Lung (tissue), 12 donors: ENCODE measurements around the gene RTKN2. TPM values are rescaled to one million over a fixed set of nuclear protein-coding genes. Genes with fewer than 3 reads are reported as not detected.

Source experiments
- ATAC-seq: fragments of 200-7000 bp; cut with Tn5 transposase; one replicate; pipeline ENCODE4 v1.9.1; 2020; ENCODE audit warnings: moderate number of reproducible peaks; ENCODE audit not compliant: insufficient read depth, low FRiP score
- DNase-seq, 3 donors: peaks; one replicate each; pipeline ENCODE4 v3.0.0-alpha.2; 2013 to 2017
- H3K27ac ChIP-seq, 2 donors: one replicate each; pipeline ENCODE4 v1.5.1; 2013; ENCODE audit warnings: mild to moderate bottlenecking in 2 of 2, moderate library complexity in 2 of 2, control low read depth in 1 of 2, inconsistent platforms in 1 of 2, low read depth in 1 of 2, low read length in 1 of 2
- H3K27me3 ChIP-seq, 3 donors: one replicate each; pipeline ENCODE4 v1.5.1; 2013; ENCODE audit warnings: low read length in 2 of 3; ENCODE audit not compliant: control insufficient read depth in 3 of 3, insufficient read depth in 3 of 3
- H3K36me3 ChIP-seq, 4 donors: one replicate each; pipeline ENCODE4 v1.5.1; 2013; ENCODE audit warnings: low read length in 4 of 4, mild to moderate bottlenecking in 1 of 4, moderate library complexity in 1 of 4; ENCODE audit not compliant: control insufficient read depth in 4 of 4, insufficient read depth in 4 of 4
- H3K4me1 ChIP-seq, 5 donors: one replicate each; pipeline ENCODE4 v1.5.1; 2013; ENCODE audit warnings: low read length in 5 of 5, mild to moderate bottlenecking in 2 of 5, moderate library complexity in 1 of 5; ENCODE audit not compliant: control insufficient read depth in 5 of 5, insufficient read depth in 5 of 5
- H3K4me3 ChIP-seq: one replicate; pipeline ENCODE4 v1.5.1; 2013; ENCODE audit warnings: mild to moderate bottlenecking, control low read depth, moderate library complexity
- H3K9ac ChIP-seq, 2 donors: one replicate each; pipeline ENCODE4 v1.5.1; 2013; ENCODE audit warnings: low read length in 2 of 2, control low read depth in 1 of 2; ENCODE audit not compliant: insufficient read depth in 1 of 2
- H3K9me3 ChIP-seq, 4 donors: one replicate each; pipeline ENCODE4 v1.5.1; 2013; ENCODE audit warnings: low read length in 3 of 4, mild to moderate bottlenecking in 1 of 4, moderate library complexity in 1 of 4; ENCODE audit not compliant: control insufficient read depth in 4 of 4, insufficient read depth in 3 of 4
- CTCF ChIP-seq: IDR thresholded peaks from 2 replicates; pipeline ENCODE4 v1.5.1; 2012; ENCODE audit warnings: mild to moderate bottlenecking; ENCODE audit errors: control extremely low read depth, extremely low read depth
- WGBS, 2 donors: extraction: QIAGEN DNeasy Blood & Tissue Kit; methylation state at CpG; one replicate each; pipeline ENCODE4 v1.1.7; 2013; 5-methylcytosine and 5-hydroxymethylcytosine counted together
- polyA plus RNA-seq, 2 donors: library from polyadenylated mRNA; stranded (reverse); fragments of 200-250 nt; gene quantifications; one replicate each; pipeline ENCODE4 v1.2.1, GENCODE V29; 2013
- total RNA-seq, 2 donors: library from RNA; depleted of rRNA in 1 of 2; stranded (reverse); fragments of >200 nt in 1 of 2; gene quantifications; one replicate each; pipeline ENCODE4 v1.2.1, GENCODE V29; 2014 to 2021
- donor health status: control.
- donor health status: control.
- donor health status: Bipolar disorder and iron deficiency.
- donor health status: healthy.
- donor health status: DM: yes; HTN: yes; CAD: no.

The RTKN2 gene
- total and polyA plus RNA-seq, 4 donors = 3.7 to 34.7 (median 16.8) TPM

- H3K9ac ChIP-seq = no peak overlapping the region
- peaks cover 0 to 2% (median 0%) of the 10 kb centered on the region in 4 donors for H3K9me3 ChIP-seq
- DNase-seq (no peak), ATAC-seq (no peak)
- H3K36me3 ChIP-seq = no peaks in the 10 kb centered on the region
- no peak overlapping the region for H3K4me3 ChIP-seq
- H3K27ac ChIP-seq = no peak overlapping the region
- TF ChIP-seq CTCF = no peak
- H3K4me1 ChIP-seq = peaks cover 0 to 5% (median 0%) of the 10 kb centered on the region in 5 donors
- no peaks in the 10 kb centered on the region for H3K27me3 ChIP-seq
- WGBS, 2 donors = 39 to 62% methylated on average over 2 of the region's 2 CpGs
Measured at GRCh38 chr10:62175251-62175650, 93.4 kb downstream of the RTKN2 start.

GRCh38 chr10:62172465-62172864 is 96.2 kb downstream of the RTKN2 start:
- Histone ChIP-seq H3K9ac (no peak overlapping the region), H3K9me3 (peaks cover 0 to 2% (median 0%) of the 10 kb centered on the region in 4 donors), H3K36me3 (no peaks in the 10 kb centered on the region), H3K4me3 (no peak overlapping the region), H3K4me1 (peaks cover 0 to 5% (median 0%) of the 10 kb centered on the region in 5 donors), H3K27ac (no peak overlapping the region), H3K27me3 (no peaks in the 10 kb centered on the region)
- DNase-seq (no peak), ATAC-seq (no peak)
- TF ChIP-seq CTCF = no peak

- DNase-seq (no peak), ATAC-seq (no peak)
- no peak for TF ChIP-seq CTCF
- Histone ChIP-seq H3K4me3 (no peak overlapping the region), H3K4me1 (peaks cover 0 to 5% (median 0%) of the 10 kb centered on the region in 5 donors), H3K27me3 (no peaks in the 10 kb centered on the region), H3K9ac (no peak overlapping the region), H3K27ac (no peak overlapping the region), H3K9me3 (peaks cover 0 to 2% (median 0%) of the 10 kb centered on the region in 4 donors), H3K36me3 (no peaks in the 10 kb centered on the region)
- WGBS, 2 donors = 41 to 57% methylated on average over 2 of the region's 2 CpGs
Measured at GRCh38 chr10:62171791-62172190, 96.9 kb downstream of the RTKN2 start.

- ATAC-seq (no peak), DNase-seq (no peak)
- H3K4me3 ChIP-seq = no peak overlapping the region
- H3K9ac ChIP-seq = no peak overlapping the region
- 45 to 51% methylated on average over 1 of the region's 1 CpG for WGBS, 2 donors
- H3K27me3 ChIP-seq = no peaks in the 10 kb centered on the region
- H3K27ac ChIP-seq = no peak overlapping the region
- no peaks in the 10 kb centered on the region for H3K9me3 ChIP-seq
- H3K36me3 ChIP-seq = no peaks in the 10 kb centered on the region
- TF ChIP-seq CTCF = no peak
- peaks cover 0 to 8% (median 5%) of the 10 kb centered on the region in 5 donors for H3K4me1 ChIP-seq
Measured at GRCh38 chr10:62170732-62171131, 97.9 kb downstream of the RTKN2 start.
